GM13977 (cell line): ENCODE data around the gene ARMH2.

Experiments
- DNase-seq: peaks from one replicate; pipeline ENCODE4 v3.0.0; 2012; ENCODE audit warnings: low spot score
- CTCF ChIP-seq: IDR thresholded peaks from 2 replicates; pipeline ENCODE4 v1.5.1; 2012; ENCODE audit warnings: mild to moderate bottlenecking, control low read depth; ENCODE audit not compliant: insufficient read depth; ENCODE audit errors: extremely low read depth, missing control alignments
- in situ Hi-C: fragments of 300-500 bp; cut with MboI; formaldehyde crosslinking; loops from one replicate; pipeline ENCODE4 v1.12.0; 2022; ENCODE audit warnings: low sequenced_read_pairs, low pct_unique_long_range_greater_than_20kb, mixed read lengths, inconsistent platforms; ENCODE audit not compliant: unreplicated experiment

Gene ARMH2

GRCh38 chr6:24798740-24799540, at the start of gene ARMH2:
ARMH2 (minus strand) TSS chr6:24798917; CDS start chr6:24798857, 60 bp downstream.
- in situ Hi-C loops: no loop called here
- no peak for DNase-seq
- no peak for TF ChIP-seq CTCF

GRCh38 chr6:24848461-24848860, 49.7 kb upstream of the ARMH2 start:
- in situ Hi-C loops: no loop called here
- TF ChIP-seq CTCF: no peak
- DNase-seq: no peak

- no peak for TF ChIP-seq CTCF
- DNase-seq: no peak
- in situ Hi-C loops: no loop called here
These were observed 48.7 kb upstream of the ARMH2 start for GRCh38 chr6:24847402-24847801.

GRCh38 chr6:24845578-24845977, 46.9 kb upstream of the ARMH2 start:
- DNase-seq: no peak
- in situ Hi-C loops: no loop called here
- TF ChIP-seq CTCF: no peak

GRCh38 chr6:24844903-24845302, 46.2 kb upstream of the ARMH2 start:
- no peak for TF ChIP-seq CTCF
- DNase-seq: peak; percentile 21
- in situ Hi-C loops: no loop called here

- in situ Hi-C loops: no loop called here
- no peak for DNase-seq
- no peak for TF ChIP-seq CTCF
These were observed 45.3 kb upstream of the ARMH2 start for GRCh38 chr6:24844061-24844460.
